Ectodermal cell (in vitro differentiated cells): ENCODE measurements around the gene COL5A1.

Source experiments
- H3K27ac ChIP-seq: 2 replicates; pipeline ENCODE4 v1.7.0; 2013; ENCODE audit warnings: mild to moderate bottlenecking, low read depth, low read length; ENCODE audit not compliant: insufficient read depth, poor library complexity, severe bottlenecking
- H3K27me3 ChIP-seq: 2 replicates; pipeline ENCODE4 v1.7.0; 2013; ENCODE audit warnings: mild to moderate bottlenecking, low read length; ENCODE audit not compliant: insufficient read depth, control insufficient read depth, poor library complexity, severe bottlenecking
- H3K36me3 ChIP-seq: one replicate; pipeline ENCODE4 v1.7.0; 2013; ENCODE audit warnings: low read length; ENCODE audit not compliant: control insufficient read depth, insufficient read depth
- H3K4me1 ChIP-seq: one replicate; pipeline ENCODE4 v1.7.0; 2013; ENCODE audit warnings: low read length; ENCODE audit not compliant: control insufficient read depth, insufficient read depth
- H3K4me3 ChIP-seq: 2 replicates; pipeline ENCODE4 v1.7.0; 2013; ENCODE audit warnings: low read depth, low read length, control low read depth; ENCODE audit not compliant: insufficient read depth
- H3K9me3 ChIP-seq: 2 replicates; pipeline ENCODE4 v1.7.0; 2013; ENCODE audit warnings: mild to moderate bottlenecking, low read length, moderate library complexity; ENCODE audit not compliant: control insufficient read depth
- WGBS, 2 experiments: methylation state at CpG; one replicate each; pipeline ENCODE4 v1.1.7; 2013; ENCODE audit warnings: missing lambda C conversion rate in 2 of 2; 5-methylcytosine and 5-hydroxymethylcytosine counted together

COL5A1 gene

DNA sequence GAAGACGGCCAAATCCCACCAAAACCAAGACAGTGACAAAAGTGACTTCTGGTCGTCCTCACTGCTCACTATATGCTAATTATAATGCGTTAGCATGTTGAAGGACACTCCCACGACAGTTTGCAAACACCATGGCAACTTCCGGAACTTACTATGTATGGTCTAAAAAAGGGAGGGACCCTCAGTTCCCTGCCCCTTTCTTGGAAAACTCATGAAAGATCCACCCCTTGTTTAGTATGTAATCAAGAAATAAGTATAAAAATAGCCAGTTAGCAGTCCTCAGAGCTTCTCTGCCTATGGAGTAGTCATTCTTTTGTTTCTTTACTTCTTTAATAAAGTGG lies 248.5 kb downstream of the COL5A1 start:
- 88 to 92% methylated on average over 5 of the region's 5 CpGs for WGBS, 2 experiments

DNA sequence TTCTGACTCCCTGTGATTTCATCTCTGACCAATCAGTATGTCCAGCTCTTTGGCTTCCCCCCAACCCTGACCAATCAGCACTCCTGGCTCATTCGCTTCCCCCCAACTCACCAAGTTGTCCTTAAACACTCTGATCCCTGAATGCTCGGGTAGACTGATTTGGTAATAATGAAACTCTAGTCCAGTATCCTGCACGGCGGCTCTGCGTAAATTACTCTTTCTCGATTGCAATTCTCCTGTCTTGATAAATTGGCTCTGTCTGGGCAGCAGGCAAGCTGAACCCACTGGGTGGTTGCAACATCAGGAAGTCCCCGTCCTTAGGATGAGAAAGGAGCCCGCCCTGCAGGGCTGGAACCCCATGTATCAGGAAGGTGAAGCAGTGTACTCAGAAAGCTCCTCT lies 249.4 kb downstream of the COL5A1 start:
- H3K27me3 ChIP-seq: no peaks in the 10 kb centered on the region
- H3K36me3 ChIP-seq: no peaks in the 10 kb centered on the region
- H3K27ac ChIP-seq: no peak overlapping the region
- 95% methylated on average over 8 of the region's 8 CpGs for WGBS, 2 experiments
- H3K9me3 ChIP-seq: peaks cover 3% of the 10 kb centered on the region
- no peaks in the 10 kb centered on the region for H3K4me1 ChIP-seq
- no peak overlapping the region for H3K4me3 ChIP-seq

More for the DNA sequence above, 248.5 kb downstream of the COL5A1 start:
- Histone ChIP-seq H3K27me3 (no peaks in the 10 kb centered on the region), H3K4me1 (no peaks in the 10 kb centered on the region), H3K9me3 (peaks cover 3% of the 10 kb centered on the region), H3K36me3 (no peaks in the 10 kb centered on the region), H3K27ac (no peak overlapping the region), H3K4me3 (no peak overlapping the region)

- peaks cover 3% of the 10 kb centered on the region for H3K9me3 ChIP-seq
- 89 to 92% methylated on average over 5 of the region's 5 CpGs for WGBS, 2 experiments
- no peaks in the 10 kb centered on the region for H3K27me3 ChIP-seq
Measured at GRCh38 chr9:134891713-134892112, 250.1 kb downstream of the COL5A1 start.

DNA sequence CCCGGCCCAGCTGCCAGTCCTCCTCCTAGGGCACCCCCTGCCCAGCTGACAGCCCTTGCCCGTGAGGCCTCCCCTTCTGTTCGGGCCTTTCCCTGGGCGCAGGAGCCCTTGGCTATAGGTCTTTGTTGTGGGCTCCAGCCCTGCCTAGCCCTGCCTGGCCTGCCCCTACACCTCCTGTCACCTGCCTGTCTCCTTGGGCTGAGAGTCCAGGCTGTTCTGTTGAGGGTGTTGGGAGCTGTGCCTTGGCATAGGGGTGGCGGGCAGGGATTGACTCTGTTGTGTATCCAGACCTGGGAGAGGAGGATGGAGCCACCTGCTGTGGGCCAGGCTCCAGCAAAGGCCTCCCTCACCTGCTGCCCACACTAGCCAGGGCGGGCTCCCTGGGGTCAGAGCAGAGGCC lies 250.6 kb downstream of the COL5A1 start:
- H3K27me3 ChIP-seq: no peaks in the 10 kb centered on the region
- no peak overlapping the region for H3K27ac ChIP-seq
- no peak overlapping the region for H3K4me3 ChIP-seq
- H3K9me3 ChIP-seq: peaks cover 3% of the 10 kb centered on the region
- WGBS, 2 experiments: 90 to 93% methylated on average over 6 of the region's 6 CpGs
- H3K4me1 ChIP-seq: no peaks in the 10 kb centered on the region
- no peaks in the 10 kb centered on the region for H3K36me3 ChIP-seq

More at GRCh38 chr9:134891713-134892112, 250.1 kb downstream of the COL5A1 start:
- Histone ChIP-seq H3K27ac (no peak overlapping the region), H3K4me3 (no peak overlapping the region), H3K36me3 (no peaks in the 10 kb centered on the region), H3K4me1 (no peaks in the 10 kb centered on the region)

- 92 to 96% methylated on average over 7 of the region's 7 CpGs for WGBS, 2 experiments
- H3K36me3 ChIP-seq: no peaks in the 10 kb centered on the region
- no peak overlapping the region for H3K4me3 ChIP-seq
- no peaks in the 10 kb centered on the region for H3K4me1 ChIP-seq
- H3K27ac ChIP-seq: no peak overlapping the region
- H3K27me3 ChIP-seq: no peaks in the 10 kb centered on the region
- H3K9me3 ChIP-seq: peaks cover 3% of the 10 kb centered on the region
Measured at GRCh38 chr9:134892820-134893420, 251.3 kb downstream of the COL5A1 start.
